Measurements from ENCODE around the gene PALB2. TPM values are rescaled to one million over a fixed set of nuclear protein-coding genes. Genes with fewer than 3 reads are reported as not detected.

PALB2 gene
- total RNA-seq, 3 donors from 2014 or later (not counting 1 experiment from before 2014, with no cell fraction given), result 10.7 to 12.8 (median 10.9) TPM

- no peak overlapping the region for H3K4me3 Mint-ChIP-seq
- Histone ChIP-seq H3K4me1 (ENCODE audit: control insufficient read depth, insufficient read depth, low read length) (peaks cover 9% of the 10 kb centered on the region), H3K27ac (ENCODE audit: low read length) (no peak overlapping the region), H3K4me3 (ENCODE audit: low read length) (no peak overlapping the region), H3K27me3 (ENCODE audit: control insufficient read depth, insufficient read depth, low read length) (no peaks in the 10 kb centered on the region), H3K36me3 (ENCODE audit: control insufficient read depth, insufficient read depth, low read length) (peaks cover 11% of the 10 kb centered on the region), H3K9me3 (ENCODE audit: control insufficient read depth, insufficient read depth, low read length) (no peaks in the 10 kb centered on the region)
- TF ChIP-seq CTCF (IDR thresholded peaks at IDR 0.05), result no peak
- no peaks in the 10 kb centered on the region for H3K27me3 Mint-ChIP-seq (ENCODE audit: low read depth in 2 of 2)
- DNase-seq, result no peak
- 93% methylated on average over 8 of the region's 8 CpGs for WGBS (ENCODE audit: insufficient coverage)
- H3K4me1 Mint-ChIP-seq, result peaks cover 6 to 19% of the 10 kb centered on the region in 2 donors
- no peaks in the 10 kb centered on the region for H3K36me3 Mint-ChIP-seq
- ATAC-seq, result no peak
- no peak overlapping the region for H3K27ac Mint-ChIP-seq
- H3K9me3 Mint-ChIP-seq, result no peaks in the 10 kb centered on the region
- intact Hi-C loops (cut with micrococcal nuclease), result no loop called here
Measured at GRCh38 chr16:23673971-23674614, 33.0 kb upstream of the PALB2 start.

GRCh38 chr16:23670137-23670776, 29.1 kb upstream of the PALB2 start:
- Histone ChIP-seq H3K36me3 (ENCODE audit: control insufficient read depth, insufficient read depth, low read length) (peaks cover 47% of the 10 kb centered on the region), H3K9me3 (ENCODE audit: control insufficient read depth, insufficient read depth, low read length) (no peaks in the 10 kb centered on the region), H3K4me1 (ENCODE audit: control insufficient read depth, insufficient read depth, low read length) (no peaks in the 10 kb centered on the region), H3K4me3 (ENCODE audit: low read length) (no peak overlapping the region), H3K27ac (ENCODE audit: low read length) (no peak overlapping the region), H3K27me3 (ENCODE audit: control insufficient read depth, insufficient read depth, low read length) (no peaks in the 10 kb centered on the region)
- peaks cover 0 to 8% of the 10 kb centered on the region in 2 donors for H3K4me1 Mint-ChIP-seq
- H3K36me3 Mint-ChIP-seq, result peaks cover 23% of the 10 kb centered on the region
- H3K4me3 Mint-ChIP-seq, result no peak overlapping the region
- DNase-seq (no peak), ATAC-seq (no peak)
- H3K27ac Mint-ChIP-seq, result peak overlapping the region in 1 of 2 donors; percentile 42
- no peaks in the 10 kb centered on the region for H3K9me3 Mint-ChIP-seq
- 88% methylated on average over 3 of the region's 4 CpGs for WGBS (ENCODE audit: insufficient coverage)
- intact Hi-C loops (cut with micrococcal nuclease), result no loop called here
- H3K27me3 Mint-ChIP-seq (ENCODE audit: low read depth in 2 of 2), result no peaks in the 10 kb centered on the region
- TF ChIP-seq CTCF (IDR thresholded peaks at IDR 0.05), result no peak

GRCh38 chr16:23668873-23669272, 27.8 kb upstream of the PALB2 start:
- ATAC-seq, result no peak
- DNase-seq, result no peak
- Mint-ChIP-seq H3K4me3 (no peak overlapping the region), H3K4me1 (peaks cover 0 to 8% of the 10 kb centered on the region in 2 donors), H3K9me3 (no peaks in the 10 kb centered on the region), H3K27me3 (ENCODE audit: low read depth in 2 of 2) (no peaks in the 10 kb centered on the region), H3K27ac (no peak overlapping the region), H3K36me3 (peaks cover 30% of the 10 kb centered on the region)
- 99% methylated on average over 3 of the region's 4 CpGs for WGBS (ENCODE audit: insufficient coverage)
- intact Hi-C loops (cut with micrococcal nuclease), result no loop called here
- Histone ChIP-seq H3K4me3 (ENCODE audit: low read length) (no peak overlapping the region), H3K4me1 (ENCODE audit: control insufficient read depth, insufficient read depth, low read length) (no peaks in the 10 kb centered on the region), H3K27me3 (ENCODE audit: control insufficient read depth, insufficient read depth, low read length) (no peaks in the 10 kb centered on the region), H3K27ac (ENCODE audit: low read length) (no peak overlapping the region), H3K9me3 (ENCODE audit: control insufficient read depth, insufficient read depth, low read length) (no peaks in the 10 kb centered on the region), H3K36me3 (ENCODE audit: control insufficient read depth, insufficient read depth, low read length) (peaks cover 61% of the 10 kb centered on the region)
- TF ChIP-seq CTCF (IDR thresholded peaks at IDR 0.05), result no peak

All from natural killer cell (primary cell).